Central memory CD8-positive, alpha-beta T cell (primary cell): ENCODE results near the gene GNAQ.

Experiments used
- ATAC-seq: fragments of 150-1000 bp; cut with Tn5 transposase; replicated peaks from 2 replicates; pipeline ENCODE4 v1.10.0; 2022; ENCODE audit warnings: mild to moderate bottlenecking, moderate FRiP score, moderate number of reproducible peaks; ENCODE audit not compliant: poor library complexity, severe bottlenecking; ENCODE audit errors: extremely low read depth
- DNase-seq, 2 donors: peaks; one replicate each; pipeline ENCODE4 v3.0.0; 2021; ENCODE audit warnings: low spot score in 2 of 2
- H3K27ac Mint-ChIP-seq: one replicate; pipeline ENCODE4 v1.8.0; 2022; ENCODE audit warnings: low read depth, mild to moderate bottlenecking, moderate library complexity, mixed read lengths
- H3K27me3 Mint-ChIP-seq: one replicate; pipeline ENCODE4 v1.8.0; 2022; ENCODE audit warnings: mixed read lengths
- H3K36me3 Mint-ChIP-seq: one replicate; pipeline ENCODE4 v1.8.0; 2022; ENCODE audit warnings: mild to moderate bottlenecking, moderate library complexity, mixed read lengths; ENCODE audit not compliant: insufficient read depth
- H3K4me1 Mint-ChIP-seq: one replicate; pipeline ENCODE4 v1.8.0; 2022; ENCODE audit warnings: mixed read lengths
- H3K4me3 Mint-ChIP-seq: one replicate; pipeline ENCODE4 v1.8.0; 2022; ENCODE audit warnings: mild to moderate bottlenecking, moderate library complexity, mixed read lengths
- H3K9me3 Mint-ChIP-seq: one replicate; pipeline ENCODE4 v1.8.0; 2022; ENCODE audit warnings: mixed read lengths

The GNAQ gene

GRCh38 chr9:77843076-77843870 lies 188.3 kb downstream of the GNAQ start:
- Mint-ChIP-seq H3K4me1 (no peaks in the 10 kb centered on the region), H3K27me3 (no peaks in the 10 kb centered on the region), H3K36me3 (peaks cover under 1% of the 10 kb centered on the region), H3K27ac (no peak overlapping the region), H3K4me3 (no peak overlapping the region), H3K9me3 (no peaks in the 10 kb centered on the region)
- ATAC-seq: no peak
- DNase-seq: no peak

GRCh38 chr9:77841739-77842386 lies 189.7 kb downstream of the GNAQ start:
- DNase-seq (no peak), ATAC-seq (no peak)
- no peak overlapping the region for H3K4me3 Mint-ChIP-seq
- peaks cover 3% of the 10 kb centered on the region for H3K36me3 Mint-ChIP-seq
- no peak overlapping the region for H3K27ac Mint-ChIP-seq
- H3K9me3 Mint-ChIP-seq: no peaks in the 10 kb centered on the region
- H3K4me1 Mint-ChIP-seq: no peaks in the 10 kb centered on the region
- H3K27me3 Mint-ChIP-seq: no peaks in the 10 kb centered on the region

- Mint-ChIP-seq H3K9me3 (no peaks in the 10 kb centered on the region), H3K4me3 (no peak overlapping the region), H3K27me3 (no peaks in the 10 kb centered on the region), H3K36me3 (peaks cover 3% of the 10 kb centered on the region), H3K27ac (no peak overlapping the region), H3K4me1 (no peaks in the 10 kb centered on the region)
- no peak for ATAC-seq
- DNase-seq: no peak
Measured at GRCh38 chr9:77839459-77840140, 192.0 kb downstream of the GNAQ start.

- no peaks in the 10 kb centered on the region for H3K9me3 Mint-ChIP-seq
- DNase-seq (no peak), ATAC-seq (no peak)
- no peak overlapping the region for H3K4me3 Mint-ChIP-seq
- no peak overlapping the region for H3K27ac Mint-ChIP-seq
- H3K36me3 Mint-ChIP-seq: peaks cover 3% of the 10 kb centered on the region
- no peaks in the 10 kb centered on the region for H3K4me1 Mint-ChIP-seq
- no peaks in the 10 kb centered on the region for H3K27me3 Mint-ChIP-seq
Measured at GRCh38 chr9:77838986-77839385, 192.6 kb downstream of the GNAQ start.

GRCh38 chr9:77834898-77835488 lies 196.6 kb downstream of the GNAQ start:
- no peaks in the 10 kb centered on the region for H3K27me3 Mint-ChIP-seq
- no peak for ATAC-seq
- no peak overlapping the region for H3K4me3 Mint-ChIP-seq
- no peak for DNase-seq
- H3K4me1 Mint-ChIP-seq: no peaks in the 10 kb centered on the region
- peaks cover 3% of the 10 kb centered on the region for H3K36me3 Mint-ChIP-seq
- no peak overlapping the region for H3K27ac Mint-ChIP-seq
- H3K9me3 Mint-ChIP-seq: no peaks in the 10 kb centered on the region

- no peak overlapping the region for H3K27ac Mint-ChIP-seq
- DNase-seq (no peak), ATAC-seq (no peak)
- H3K4me1 Mint-ChIP-seq: no peaks in the 10 kb centered on the region
- H3K36me3 Mint-ChIP-seq: peaks cover 3% of the 10 kb centered on the region
- H3K27me3 Mint-ChIP-seq: no peaks in the 10 kb centered on the region
- no peak overlapping the region for H3K4me3 Mint-ChIP-seq
- no peaks in the 10 kb centered on the region for H3K9me3 Mint-ChIP-seq
Measured at GRCh38 chr9:77833561-77834429, 197.8 kb downstream of the GNAQ start.

- no peaks in the 10 kb centered on the region for H3K9me3 Mint-ChIP-seq
- H3K27me3 Mint-ChIP-seq: no peaks in the 10 kb centered on the region
- no peaks in the 10 kb centered on the region for H3K36me3 Mint-ChIP-seq
- H3K4me1 Mint-ChIP-seq: no peaks in the 10 kb centered on the region
- DNase-seq: no peak
- no peak overlapping the region for H3K27ac Mint-ChIP-seq
- ATAC-seq: no peak
- H3K4me3 Mint-ChIP-seq: no peak overlapping the region
Measured at GRCh38 chr9:77832639-77833038, 199.0 kb downstream of the GNAQ start.

- DNase-seq (no peak), ATAC-seq (no peak)
- no peaks in the 10 kb centered on the region for H3K36me3 Mint-ChIP-seq
- no peaks in the 10 kb centered on the region for H3K9me3 Mint-ChIP-seq
- no peak overlapping the region for H3K27ac Mint-ChIP-seq
- H3K4me3 Mint-ChIP-seq: no peak overlapping the region
- H3K4me1 Mint-ChIP-seq: no peaks in the 10 kb centered on the region
- no peaks in the 10 kb centered on the region for H3K27me3 Mint-ChIP-seq
Measured at GRCh38 chr9:77831781-77832180, 199.8 kb downstream of the GNAQ start.

GRCh38 chr9:77830618-77831285 lies 200.9 kb downstream of the GNAQ start:
- no peak overlapping the region for H3K4me3 Mint-ChIP-seq
- no peak for DNase-seq
- no peaks in the 10 kb centered on the region for H3K27me3 Mint-ChIP-seq
- no peaks in the 10 kb centered on the region for H3K36me3 Mint-ChIP-seq
- no peak for ATAC-seq
- no peaks in the 10 kb centered on the region for H3K9me3 Mint-ChIP-seq
- H3K27ac Mint-ChIP-seq: no peak overlapping the region
- no peaks in the 10 kb centered on the region for H3K4me1 Mint-ChIP-seq

- Mint-ChIP-seq H3K4me1 (no peaks in the 10 kb centered on the region), H3K36me3 (no peaks in the 10 kb centered on the region), H3K9me3 (no peaks in the 10 kb centered on the region), H3K4me3 (no peak overlapping the region), H3K27ac (no peak overlapping the region), H3K27me3 (no peaks in the 10 kb centered on the region)
- ATAC-seq (no peak), DNase-seq (no peak)
Measured at GRCh38 chr9:77829420-77829819, 202.2 kb downstream of the GNAQ start.

GRCh38 chr9:77827104-77827784 lies 204.4 kb downstream of the GNAQ start:
- H3K27ac Mint-ChIP-seq: no peak overlapping the region
- ATAC-seq (no peak), DNase-seq (no peak)
- no peaks in the 10 kb centered on the region for H3K4me1 Mint-ChIP-seq
- H3K36me3 Mint-ChIP-seq: no peaks in the 10 kb centered on the region
- H3K9me3 Mint-ChIP-seq: no peaks in the 10 kb centered on the region
- no peak overlapping the region for H3K4me3 Mint-ChIP-seq
- no peaks in the 10 kb centered on the region for H3K27me3 Mint-ChIP-seq
